Measurements from ENCODE around the gene CTBP1. TPM values are rescaled to one million over a fixed set of nuclear protein-coding genes. Genes with fewer than 3 reads are reported as not detected.
A peak's percentile ranks its signal among the peaks of the same experiment; 100 is the strongest.

Gene CTBP1
- polyA plus RNA-seq, 3 donors, result 21.3 to 226 (median 42.1) TPM

- 78% methylated on average over 34 of the region's 37 CpGs for WGBS (ENCODE audit: insufficient coverage)
- DNase-seq, result no peak
- Mint-ChIP-seq H3K4me3 (peak overlapping the region; percentile 34 to 81), H3K36me3 (peaks cover 2 to 11% of the 10 kb centered on the region in 2 donors), H3K27me3 (ENCODE audit: low read depth in 3 of 3) (peaks cover 45 to 73% (median 72%) of the 10 kb centered on the region in 3 donors), H3K27ac (no peak overlapping the region), H3K4me1 (peaks cover 22% of the 10 kb centered on the region), H3K9me3 (peaks cover 0 to 15% (median 2%) of the 10 kb centered on the region in 7 donors)
- Histone ChIP-seq H4K20me1 (ENCODE audit: insufficient read depth, low read length) (no peaks in the 10 kb centered on the region), H3K4me2 (replicated peaks; ENCODE audit: extremely low read depth, low read length, poor library complexity, severe bottlenecking) (peak overlapping the region; percentile 77), H2AFZ (ENCODE audit: insufficient read depth, low read depth, low read length, poor library complexity, severe bottlenecking) (no peak overlapping the region), H3K4me1 (ENCODE audit: control insufficient read depth in 1 of 2, insufficient read depth in 2 of 2, low read length in 2 of 2) (peaks cover 29 to 39% of the 10 kb centered on the region in 2 donors), H3K27me3 (ENCODE audit: control insufficient read depth in 2 of 2, insufficient read depth in 2 of 2, low read length in 2 of 2) (peaks cover 23 to 68% of the 10 kb centered on the region in 2 donors), H3K27ac (ENCODE audit: low read depth in 1 of 2, low read length in 2 of 2) (no peak overlapping the region), H3K36me3 (replicated peaks in 1 of 2; ENCODE audit: control insufficient read depth in 1 of 2, insufficient read depth in 2 of 2, low read length in 2 of 2) (no peaks in the 10 kb centered on the region), H3K9ac (ENCODE audit: insufficient read depth, low read length, poor library complexity, severe bottlenecking) (no peak overlapping the region), H3K79me2 (ENCODE audit: insufficient read depth, low read length) (no peaks in the 10 kb centered on the region), H3K9me3 (replicated peaks in 1 of 2; ENCODE audit: control insufficient read depth in 1 of 2, insufficient read depth in 1 of 2, low read length in 2 of 2) (peaks cover 0 to 14% of the 10 kb centered on the region in 2 donors), H3K4me3 (replicated peaks in 1 of 3; ENCODE audit: low read depth in 2 of 3, low read length in 3 of 3) (peak overlapping the region in 1 of 3 experiments; percentile 50)
- TF ChIP-seq, protein P1, sequence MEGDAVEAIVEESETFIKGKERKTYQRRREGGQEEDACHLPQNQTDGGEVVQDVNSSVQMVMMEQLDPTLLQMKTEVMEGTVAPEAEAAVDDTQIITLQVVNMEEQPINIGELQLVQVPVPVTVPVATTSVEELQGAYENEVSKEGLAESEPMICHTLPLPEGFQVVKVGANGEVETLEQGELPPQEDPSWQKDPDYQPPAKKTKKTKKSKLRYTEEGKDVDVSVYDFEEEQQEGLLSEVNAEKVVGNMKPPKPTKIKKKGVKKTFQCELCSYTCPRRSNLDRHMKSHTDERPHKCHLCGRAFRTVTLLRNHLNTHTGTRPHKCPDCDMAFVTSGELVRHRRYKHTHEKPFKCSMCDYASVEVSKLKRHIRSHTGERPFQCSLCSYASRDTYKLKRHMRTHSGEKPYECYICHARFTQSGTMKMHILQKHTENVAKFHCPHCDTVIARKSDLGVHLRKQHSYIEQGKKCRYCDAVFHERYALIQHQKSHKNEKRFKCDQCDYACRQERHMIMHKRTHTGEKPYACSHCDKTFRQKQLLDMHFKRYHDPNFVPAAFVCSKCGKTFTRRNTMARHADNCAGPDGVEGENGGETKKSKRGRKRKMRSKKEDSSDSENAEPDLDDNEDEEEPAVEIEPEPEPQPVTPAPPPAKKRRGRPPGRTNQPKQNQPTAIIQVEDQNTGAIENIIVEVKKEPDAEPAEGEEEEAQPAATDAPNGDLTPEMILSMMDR (IDR thresholded peaks at IDR 0.05), result no peak
- intact Hi-C loops (cut with micrococcal nuclease), result loop anchor here in 1 of 2 donors (5.0 kb wide), 1 partner anchor 38 kb away; no protein-coding TSS in a partner anchor
These were observed 78.6 kb downstream of the CTBP1 start for GRCh38 chr4:1170156-1170975.

DNA sequence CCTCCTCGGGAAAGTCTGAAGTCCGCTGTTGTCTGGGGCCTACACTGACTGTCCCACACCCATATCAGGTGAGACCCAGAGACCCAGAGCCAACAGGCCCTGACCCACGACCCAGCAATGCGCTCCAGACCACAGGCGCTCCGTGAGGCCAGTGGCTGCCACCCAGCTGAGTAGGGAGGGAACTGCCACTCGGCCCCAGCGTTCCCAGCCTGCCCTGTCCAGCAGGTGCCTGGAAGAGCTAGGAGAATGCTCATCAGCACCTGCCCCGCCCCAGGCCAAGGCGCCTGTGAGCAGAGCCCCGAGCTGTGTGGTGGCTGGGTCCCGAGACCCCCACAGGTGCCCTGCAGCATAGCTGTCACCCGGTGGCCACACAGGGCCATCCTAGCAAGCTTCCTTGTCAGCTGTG, 79.2 kb downstream of the CTBP1 start:
- H3K4me1 ChIP-seq (ENCODE audit: control insufficient read depth in 1 of 2, insufficient read depth in 2 of 2, low read length in 2 of 2), result peaks cover 29 to 40% of the 10 kb centered on the region in 2 donors
- H3K79me2 ChIP-seq (ENCODE audit: insufficient read depth, low read length), result no peaks in the 10 kb centered on the region
- peaks cover 23 to 63% of the 10 kb centered on the region in 2 donors for H3K27me3 ChIP-seq (ENCODE audit: control insufficient read depth in 2 of 2, insufficient read depth in 2 of 2, low read length in 2 of 2)
- H3K4me2 ChIP-seq (replicated peaks; ENCODE audit: extremely low read depth, low read length, poor library complexity, severe bottlenecking), result no peak overlapping the region
- peaks cover 5 to 12% of the 10 kb centered on the region in 2 donors for H3K36me3 Mint-ChIP-seq
- peaks cover 0 to 15% (median 2%) of the 10 kb centered on the region in 7 donors for H3K9me3 Mint-ChIP-seq
- peaks cover 44 to 68% (median 67%) of the 10 kb centered on the region in 3 donors for H3K27me3 Mint-ChIP-seq (ENCODE audit: low read depth in 3 of 3)
- H3K36me3 ChIP-seq (replicated peaks in 1 of 2; ENCODE audit: control insufficient read depth in 1 of 2, insufficient read depth in 2 of 2, low read length in 2 of 2), result no peaks in the 10 kb centered on the region
- H3K27ac ChIP-seq (ENCODE audit: low read depth in 1 of 2, low read length in 2 of 2), result no peak overlapping the region
- peaks cover 25% of the 10 kb centered on the region for H3K4me1 Mint-ChIP-seq
- intact Hi-C loops (cut with micrococcal nuclease), result loop anchor here (5.0 to 10.0 kb wide), 4 partner anchors 33 to 78 kb away; partner anchors contain the start of gene CTBP1 (in 1 of the 2)
- no peak overlapping the region for H3K4me3 ChIP-seq (replicated peaks in 1 of 3; ENCODE audit: low read depth in 2 of 3, low read length in 3 of 3)
- no peak overlapping the region for H3K4me3 Mint-ChIP-seq
- WGBS (ENCODE audit: insufficient coverage), result 89% methylated on average over 13 of the region's 13 CpGs
- no peaks in the 10 kb centered on the region for H4K20me1 ChIP-seq (ENCODE audit: insufficient read depth, low read length)
- H3K9me3 ChIP-seq (replicated peaks in 1 of 2; ENCODE audit: control insufficient read depth in 1 of 2, insufficient read depth in 1 of 2, low read length in 2 of 2), result peaks cover 0 to 14% of the 10 kb centered on the region in 2 donors
- DNase-seq, result no peak
- H2AFZ ChIP-seq (ENCODE audit: insufficient read depth, low read depth, low read length, poor library complexity, severe bottlenecking), result no peak overlapping the region
- H3K27ac Mint-ChIP-seq, result no peak overlapping the region
- TF ChIP-seq, protein P1 (IDR thresholded peaks at IDR 0.05), result no peak
- no peak overlapping the region for H3K9ac ChIP-seq (ENCODE audit: insufficient read depth, low read length, poor library complexity, severe bottlenecking)
